HepG2 (cell line): ENCODE measurements around the gene NFE2. TPM values are rescaled to one million over a fixed set of nuclear protein-coding genes. Genes with fewer than 3 reads are reported as not detected.
A peak's percentile ranks its signal among the peaks of the same experiment; 100 is the strongest.

Experiments
- ADNP ChIP-seq: sonication (generic); formaldehyde crosslinking; IDR thresholded peaks from 2 replicates; pipeline ENCODE4 v1.4.0; 2020; ENCODE audit warnings: missing genetic modification reagents
- AFF4 ChIP-seq: sonication (generic); formaldehyde crosslinking; IDR thresholded peaks from 2 replicates; pipeline ENCODE4 v1.4.0; 2020; ENCODE audit warnings: missing genetic modification reagents
- FUBP1 ChIP-seq: sonication (generic); formaldehyde crosslinking; IDR thresholded peaks from 2 replicates; pipeline ENCODE4 v1.5.1; 2020; ENCODE audit warnings: missing genetic modification reagents, mild to moderate bottlenecking, borderline replicate concordance
- HNRNPL ChIP-seq: fragments of 200-400 bp; formaldehyde crosslinking; IDR thresholded peaks from 2 replicates; pipeline ENCODE4 v1.6.1; 2017; ENCODE audit warnings: mild to moderate bottlenecking, low read depth, low read length
- POLR2A ChIP-seq, 2 experiments: IDR thresholded peaks; 2 replicates each; pipeline ENCODE4 v1.6.1; 2011; ENCODE audit warnings: low read depth in 2 of 2, low read length in 2 of 2, mild to moderate bottlenecking in 1 of 2, moderate library complexity in 1 of 2; ENCODE audit not compliant: insufficient read depth in 1 of 2
- POLR2AphosphoS2 ChIP-seq: IDR thresholded peaks from 2 replicates; pipeline ENCODE4 v1.6.1; 2011; ENCODE audit warnings: low read depth, low read length, improper control_type of control experiment
- SIN3A ChIP-seq: IDR thresholded peaks from 2 replicates; pipeline ENCODE4 v1.6.1; 2011; ENCODE audit warnings: low read depth, mild to moderate bottlenecking, control low read depth, low read length, borderline replicate concordance
- ZBTB10 ChIP-seq: sonication (generic); formaldehyde crosslinking; IDR thresholded peaks from 2 replicates; pipeline ENCODE4 v1.4.0; 2020; ENCODE audit warnings: missing genetic modification reagents, borderline replicate concordance
- ZC3H4 ChIP-seq: sonication (generic); formaldehyde crosslinking; IDR thresholded peaks from 2 replicates; pipeline ENCODE4 v1.4.0; 2020; ENCODE audit warnings: missing genetic modification reagents, borderline replicate concordance
- ZNF563 ChIP-seq: sonication (generic); formaldehyde crosslinking; IDR thresholded peaks from 2 replicates; pipeline ENCODE4 v1.8.0; 2022; ENCODE audit warnings: mild to moderate bottlenecking, moderate library complexity, missing genetic modification reagents
- ZNF589 ChIP-seq: sonication (generic); formaldehyde crosslinking; conservative IDR thresholded peaks from 2 replicates; pipeline ENCODE4 v1.8.0; 2022; ENCODE audit warnings: mild to moderate bottlenecking, moderate library complexity, missing genetic modification reagents
- ZNF598 ChIP-seq: sonication (generic); formaldehyde crosslinking; IDR thresholded peaks from 2 replicates; pipeline ENCODE4 v1.5.1; 2020; ENCODE audit warnings: mild to moderate bottlenecking, missing genetic modification reagents, borderline replicate concordance
- ZNF652 ChIP-seq: IDR thresholded peaks from 2 replicates; pipeline ENCODE4 v1.6.1; 2016; ENCODE audit warnings: low read depth, borderline replicate concordance
- ZNF687 ChIP-seq: sonication (generic); formaldehyde crosslinking; IDR thresholded peaks from 2 replicates; pipeline ENCODE4 v1.5.1; 2020; ENCODE audit warnings: mild to moderate bottlenecking, missing genetic modification reagents, moderate library complexity
- ZSCAN21 ChIP-seq: sonication (generic); formaldehyde crosslinking; IDR thresholded peaks from 2 replicates; pipeline ENCODE4 v1.8.0; 2022; ENCODE audit warnings: mild to moderate bottlenecking, missing genetic modification reagents, moderate library complexity, borderline replicate concordance
- polyA plus RNA-seq, 8 experiments: library from polyadenylated mRNA; depleted of rRNA in 3 of 8; stranded (reverse) in 7 of 8; unstranded in 1 of 8; fragments of >200 nt; fragmentation: Illumina TruSeq in 4 of 8; extraction: Trizol in 4 of 8; gene quantifications; 2 replicates each; pipeline versions ENCODE4 v1.2.1 to v1.2.3, GENCODE V29; 2011 to 2016; ENCODE audit warnings: low read depth in 4 of 8, missing spikeins in 1 of 8, mixed read lengths in 1 of 8; ENCODE audit not compliant: insufficient read depth in 1 of 8
- total RNA-seq, 5 experiments: library from RNA; depleted of rRNA; stranded (reverse); fragments of >200 nt; fragmentation: Illumina TruSeq; extraction: Trizol; gene quantifications; 2 replicates each; pipeline ENCODE4 v1.2.3, GENCODE V29; 2016; ENCODE audit warnings: low read depth in 1 of 5

NFE2 gene
- total and polyA plus RNA-seq, 2 of the 13 experiments (the other 11 are each of a cell fraction or from before 2014, with no cell fraction given) = 4.5 to 7.8 TPM

GRCh38 chr12:54287261-54288157 lies 13.3 kb downstream of the NFE2 start (continued):
- TF ChIP-seq ZNF652 (CRISPR knock-in tag) (no peak), ZNF563 (CRISPR knock-in tag) (no peak), HNRNPL (no peak), ZNF687 (CRISPR knock-in tag) (no peak), POLR2A (IDR thresholded peaks at IDR 0.05; ENCODE audit: insufficient read depth in 1 of 2, low read depth in 2 of 2, low read length in 2 of 2) (peak; percentile 69 to 93), AFF4 (0 out of 2 replicates have a peak, but pooled peaks have one; percentile 34), SIN3A (peak; percentile 67; the same call in 1 of the 2 replicates), ZC3H4 (CRISPR knock-in tag) (peak; percentile 81; the same call in 1 of the 2 replicates), ZSCAN21 (CRISPR knock-in tag) (peak; percentile 37; the same call in 1 of the 2 replicates), ZNF598 (CRISPR knock-in tag) (no peak), FUBP1 (peak; percentile 32; the same call in 1 of the 2 replicates), ZBTB10 (CRISPR knock-in tag) (no peak), ADNP (CRISPR knock-in tag) (no peak), POLR2AphosphoS2 (peak; percentile 95), ZNF589 (CRISPR knock-in tag) (0 out of 2 replicates have a peak, but pooled peaks have one; percentile 43)
